Stimulated activated CD4-positive, alpha-beta T cell treated with anti-CD3 and anti-CD28 coated beads, Interleukin-2, amount 100 ng/mL, for 4 hours (primary cell): ENCODE measurements around the gene CCDC127.
"Not testable (repeated sequence)": the region's sequence is repeated elsewhere in the genome, so short reads cannot be mapped to it uniquely, and the experiment has no call there.

Experiments
- DNase-seq: peaks from one replicate; pipeline ENCODE4 v3.0.0-alpha.2; 2020; ENCODE audit warnings: low read depth

The CCDC127 gene

DNA sequence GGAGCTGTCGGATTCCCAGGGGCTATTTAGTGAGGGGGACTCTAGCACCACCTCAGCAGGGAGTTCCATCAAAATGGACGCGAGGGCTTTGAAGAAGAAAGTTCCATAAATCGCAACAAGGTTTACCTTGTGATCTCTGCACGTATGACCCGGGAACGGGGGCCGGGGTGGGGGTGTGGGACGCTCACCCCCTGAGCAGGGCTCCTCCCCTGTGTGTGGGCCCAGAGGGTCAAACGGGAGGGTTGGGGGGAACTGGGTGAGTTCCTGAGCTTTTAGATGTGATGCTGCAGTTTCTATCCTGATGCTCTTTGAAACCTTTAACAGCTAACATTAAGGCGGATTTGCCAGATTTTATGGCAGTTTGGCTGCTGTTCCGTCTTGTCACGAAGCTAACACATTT is 45.5 kb downstream of the CCDC127 start:
- DNase-seq = no peak

- no peak for DNase-seq
Observed at GRCh38 chr5:171801-172331, 46.1 kb downstream of the CCDC127 start.

DNA sequence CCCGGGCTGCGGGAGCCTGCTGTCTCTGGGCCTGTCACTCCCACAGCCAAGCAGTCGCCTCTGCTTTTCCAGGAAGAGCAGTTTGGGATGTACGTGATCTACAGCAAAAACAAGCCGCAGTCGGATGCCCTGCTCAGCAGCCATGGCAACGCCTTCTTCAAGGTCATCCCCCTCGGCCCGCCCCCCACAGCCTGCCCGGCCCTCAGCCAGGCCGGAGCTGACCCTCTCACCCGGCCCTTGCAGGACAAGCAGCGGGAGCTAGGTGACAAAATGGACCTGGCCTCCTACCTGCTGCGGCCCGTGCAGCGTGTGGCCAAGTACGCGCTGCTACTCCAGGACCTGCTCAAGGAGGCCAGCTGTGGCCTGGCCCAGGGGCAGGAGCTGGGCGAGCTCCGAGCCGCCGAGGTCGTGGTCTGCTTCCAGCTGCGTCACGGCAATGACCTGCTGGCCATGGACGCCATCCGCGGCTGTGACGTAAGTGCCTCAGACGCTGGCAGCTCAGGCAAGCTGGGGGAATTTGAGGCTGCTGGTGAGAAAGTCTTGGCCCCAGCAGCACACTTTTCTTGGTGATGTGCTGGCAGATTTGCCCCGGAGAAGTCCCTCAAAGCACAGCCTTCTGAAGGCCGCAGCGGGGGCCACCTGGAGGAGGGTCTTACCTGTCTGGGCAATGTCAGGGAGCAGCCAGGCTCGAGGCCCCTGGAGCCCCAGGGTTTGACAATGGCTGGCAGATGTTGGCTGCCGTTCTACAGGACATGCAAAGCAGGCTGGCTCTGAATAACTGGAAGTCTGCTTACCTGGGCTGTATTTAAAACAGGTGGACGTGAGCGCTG is 46.8 kb downstream of the CCDC127 start:
- DNase-seq = no peak

DNA sequence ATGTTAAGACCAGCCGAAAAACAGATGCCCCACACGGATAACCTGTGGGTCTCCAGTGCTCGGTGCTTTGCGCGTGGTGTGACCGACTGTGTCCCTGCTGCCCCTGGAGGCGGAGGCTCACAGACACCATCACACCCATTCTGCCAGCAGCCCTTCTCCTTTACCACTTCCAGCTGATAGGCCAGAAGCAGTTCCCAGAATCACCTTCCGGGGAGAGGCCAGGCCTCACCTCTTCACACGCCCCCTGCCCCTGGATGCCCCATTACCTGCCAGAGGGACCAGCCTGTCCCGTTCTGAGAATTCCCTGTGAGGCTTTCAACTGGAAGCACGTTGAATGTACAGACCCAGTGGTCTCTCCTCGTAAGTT is 48.2 kb downstream of the CCDC127 start:
- no peak for DNase-seq

GRCh38 chr5:169071-169727 is 48.8 kb downstream of the CCDC127 start:
- DNase-seq = no peak

GRCh38 chr5:167982-168660 is 49.8 kb downstream of the CCDC127 start:
- DNase-seq = no peak

DNA sequence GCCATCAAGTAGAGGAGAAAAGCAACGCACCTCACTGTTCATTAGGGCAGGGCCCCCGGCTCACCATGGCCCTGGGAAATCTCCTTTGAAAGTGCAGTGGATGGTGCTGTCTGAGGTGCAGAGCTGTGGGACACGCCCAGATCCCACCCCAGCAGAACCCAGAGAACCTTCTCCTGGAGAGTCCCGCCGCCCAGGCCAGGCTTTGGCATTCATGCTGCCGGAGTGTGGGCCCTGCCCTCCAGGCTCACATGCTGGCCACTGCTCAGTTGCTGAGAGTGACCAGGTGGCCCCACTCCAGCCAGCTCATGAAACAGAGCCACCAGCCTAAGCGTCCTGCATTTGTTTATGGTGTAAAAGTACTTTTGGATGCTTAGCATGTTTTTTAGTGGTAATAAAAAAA is 50.4 kb downstream of the CCDC127 start:
- no peak for DNase-seq

GRCh38 chr5:166441-167372 is 51.2 kb downstream of the CCDC127 start:
- DNase-seq = no peak

- not testable (repeated sequence) for DNase-seq
Observed at GRCh38 chr5:164783-165182, 53.2 kb downstream of the CCDC127 start.

- no peak for DNase-seq
Observed at GRCh38 chr5:164244-164643, 53.7 kb downstream of the CCDC127 start.

- no peak for DNase-seq
Observed at GRCh38 chr5:163841-164240, 54.1 kb downstream of the CCDC127 start.

DNA sequence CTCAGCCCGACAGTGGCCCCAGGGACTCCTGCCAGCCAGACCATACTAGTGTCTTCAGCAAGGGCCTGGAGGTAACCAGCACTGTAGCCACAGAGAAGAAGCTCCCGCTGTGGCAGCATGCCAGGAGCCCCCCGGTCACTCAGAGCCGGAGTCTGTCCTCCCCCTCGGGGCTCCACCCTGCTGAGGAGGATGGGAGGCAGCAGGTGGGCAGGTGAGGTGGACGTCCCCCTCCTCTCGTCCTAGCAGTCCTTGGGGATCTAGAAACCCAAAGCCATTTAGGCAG is 54.7 kb downstream of the CCDC127 start:
- DNase-seq = no peak

DNA sequence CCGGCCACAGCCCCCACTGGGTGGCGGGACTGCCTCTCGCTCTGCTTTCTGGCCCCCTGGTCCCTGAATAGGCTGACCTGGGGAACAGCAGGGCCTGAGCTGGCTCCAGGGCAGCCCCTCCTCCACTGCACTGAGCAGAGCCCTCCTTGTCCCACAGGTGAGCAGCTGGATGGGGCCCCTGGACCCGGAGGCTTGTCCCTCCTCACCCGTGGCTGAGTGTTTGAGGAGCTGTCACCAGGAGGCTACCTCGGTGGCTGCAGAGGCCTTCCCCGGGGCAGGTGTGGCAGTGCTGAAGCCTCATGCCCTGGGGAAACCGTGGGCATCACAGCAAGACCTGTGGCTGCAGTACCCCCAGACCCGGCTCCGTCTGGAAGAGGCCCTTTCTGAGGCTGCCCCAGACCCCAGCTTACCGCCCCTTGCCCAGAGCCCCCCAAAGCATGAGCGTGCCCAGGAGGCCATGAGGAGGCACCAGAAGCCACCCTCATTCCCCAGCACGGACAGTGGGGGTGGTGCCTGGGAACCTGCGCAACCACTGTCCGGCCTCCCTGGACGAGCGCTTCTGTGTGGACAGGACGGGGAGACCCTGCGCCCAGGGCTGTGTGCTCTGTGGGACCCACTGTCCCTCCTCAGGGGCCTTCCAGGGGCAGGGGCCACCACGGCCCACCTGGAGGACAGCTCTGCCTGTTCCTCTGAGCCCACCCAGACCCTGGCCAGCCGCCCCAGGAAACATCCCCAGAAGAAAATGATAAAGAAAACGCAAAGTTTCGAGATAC is 55.2 kb downstream of the CCDC127 start:
- DNase-seq = no peak

DNA sequence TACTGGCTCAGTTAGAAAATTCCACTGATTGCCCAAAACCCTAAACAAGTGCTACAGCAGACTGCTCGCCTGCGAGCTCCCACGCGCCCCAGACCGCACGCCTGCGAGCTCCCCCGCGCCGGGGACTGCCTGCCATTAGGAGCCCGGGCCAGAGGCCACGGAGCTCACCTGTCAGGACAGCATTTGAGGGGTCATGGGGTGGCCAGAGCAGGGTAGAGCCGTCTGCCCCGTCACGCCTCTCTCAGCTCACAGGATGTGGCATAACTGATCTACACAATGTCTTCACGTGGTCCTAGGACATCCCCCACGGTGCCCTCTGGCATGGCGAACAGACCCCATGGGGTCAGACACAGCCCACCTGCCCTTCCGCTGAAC is 55.8 kb downstream of the CCDC127 start:
- no peak for DNase-seq

- no peak for DNase-seq
Observed at GRCh38 chr5:161803-162110, 56.2 kb downstream of the CCDC127 start.

DNA sequence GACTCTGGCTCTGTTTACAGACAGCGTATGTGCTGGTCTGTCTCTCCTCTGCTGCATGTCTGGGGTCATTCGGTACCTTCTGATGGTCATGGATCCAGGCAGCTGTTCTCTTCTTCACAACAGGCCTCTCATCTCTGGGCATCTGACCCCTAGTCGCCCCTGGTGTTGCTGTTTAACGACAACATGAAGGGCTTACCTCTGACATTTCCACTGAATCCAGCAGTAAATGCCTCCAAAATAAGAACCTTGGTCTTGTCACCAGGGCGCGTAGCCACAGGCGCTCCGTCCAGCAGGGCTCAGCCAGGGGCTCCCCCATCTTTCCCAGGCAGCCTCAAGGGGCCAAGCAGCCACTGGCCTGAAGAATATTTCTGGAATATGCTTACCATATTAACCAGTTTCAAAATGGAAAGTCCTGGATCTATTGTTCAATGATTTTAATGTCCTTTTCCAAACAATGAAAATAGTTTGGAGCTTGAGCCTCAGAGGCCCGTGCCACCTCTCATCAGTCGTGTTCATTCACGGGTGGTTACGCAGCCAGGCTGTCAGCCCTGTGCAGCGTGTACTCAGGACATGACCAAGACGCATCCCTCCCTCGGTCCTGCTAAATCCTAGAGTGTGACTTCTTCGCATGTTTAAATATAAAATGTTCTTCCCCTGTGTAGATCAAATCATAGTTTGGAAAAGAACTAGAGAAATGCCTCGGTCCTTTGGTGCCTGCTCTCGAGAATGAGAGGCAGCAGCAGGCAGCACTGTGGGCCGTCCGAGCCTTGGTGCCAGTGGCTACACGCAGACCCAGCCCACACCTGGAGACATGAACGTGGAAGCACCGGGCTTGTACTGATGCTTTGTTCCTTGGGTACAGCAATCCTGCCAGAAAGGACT is 56.8 kb downstream of the CCDC127 start:
- DNase-seq = no peak

DNA sequence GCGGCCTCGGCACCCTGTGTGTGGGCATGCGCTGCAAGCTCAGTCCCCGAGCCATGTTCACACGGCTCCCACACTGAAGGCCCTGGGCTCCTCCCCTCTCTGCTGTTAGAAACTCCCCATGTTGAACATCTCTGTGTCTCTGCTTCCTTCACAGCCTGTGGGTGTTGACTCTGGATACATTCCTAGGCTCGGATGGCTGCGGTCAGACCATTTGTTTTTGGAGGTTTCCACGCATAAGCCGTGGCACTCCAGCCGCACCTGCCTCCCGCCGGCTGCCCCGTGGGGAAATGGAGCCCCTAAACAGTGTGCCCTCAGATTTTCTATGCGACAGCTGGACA is 57.8 kb downstream of the CCDC127 start:
- DNase-seq = no peak

GRCh38 chr5:159448-160172 is 58.3 kb downstream of the CCDC127 start:
- no peak for DNase-seq

GRCh38 chr5:158807-159447 is 59.0 kb downstream of the CCDC127 start:
- DNase-seq = no peak
